ENCODE measurements around the gene CAMK2D.

The CAMK2D gene

GRCh38 chr4:113411496-113411938 lies 350.0 kb downstream of the CAMK2D start:
- no peak for DNase-seq

GRCh38 chr4:113410686-113411085 lies 350.9 kb downstream of the CAMK2D start:
- DNase-seq = no peak

DNA sequence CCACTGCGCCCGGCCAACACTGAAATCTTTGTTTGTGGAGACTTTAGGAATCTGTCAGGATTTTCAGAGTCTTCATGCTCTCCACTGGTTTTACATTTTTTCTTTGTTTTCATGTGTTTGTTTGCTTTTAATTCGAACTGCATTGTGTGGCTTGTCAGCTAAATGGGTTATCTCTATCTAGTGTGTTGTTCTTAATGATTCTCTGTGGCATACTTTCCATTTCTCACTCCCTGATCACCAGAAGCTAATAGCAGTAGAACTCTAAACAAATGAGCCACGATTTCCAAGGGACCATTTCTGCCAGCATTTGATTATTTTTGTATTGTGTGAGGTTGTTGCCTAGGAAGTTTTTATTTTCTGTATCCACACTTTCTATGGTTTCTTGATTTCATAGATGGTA lies 352.4 kb downstream of the CAMK2D start:
- no peak for DNase-seq

DNA sequence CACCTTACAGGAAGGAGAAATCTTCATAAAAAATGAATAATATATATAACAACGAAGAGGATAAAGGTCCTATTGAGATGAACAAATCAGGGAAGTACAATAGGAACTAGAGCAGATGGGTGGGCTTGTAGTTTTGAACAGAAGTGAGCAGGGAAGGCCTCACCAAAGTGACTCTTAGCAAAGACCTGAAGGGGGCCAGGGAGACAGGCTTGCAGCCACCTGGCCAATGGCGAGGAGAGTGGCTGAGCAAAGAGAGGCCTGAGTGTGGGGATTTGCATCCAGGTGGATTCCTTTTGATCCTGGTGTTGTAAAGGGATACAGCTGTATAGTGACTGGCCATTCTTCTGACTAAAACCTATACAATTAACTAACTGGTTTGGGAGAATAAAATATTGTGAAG lies 354.1 kb downstream of the CAMK2D start:
- no peak for DNase-seq

DNA sequence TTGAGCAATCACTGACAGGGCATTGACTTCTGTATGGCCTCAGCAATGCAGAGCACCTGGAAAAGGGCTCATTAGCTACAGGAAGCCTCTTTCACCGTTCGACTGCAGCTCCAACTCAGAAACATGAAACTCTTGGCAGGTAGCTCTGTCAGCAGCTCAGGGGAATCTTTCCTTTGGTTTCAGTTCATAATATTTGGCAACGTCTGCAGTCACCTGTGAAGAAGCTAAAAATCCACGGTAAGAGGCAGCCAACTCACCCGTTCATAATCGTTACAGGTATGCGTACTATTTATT lies 354.9 kb downstream of the CAMK2D start:
- no peak for DNase-seq

GRCh38 chr4:113405874-113406722 lies 355.4 kb downstream of the CAMK2D start:
- no peak for DNase-seq

DNA sequence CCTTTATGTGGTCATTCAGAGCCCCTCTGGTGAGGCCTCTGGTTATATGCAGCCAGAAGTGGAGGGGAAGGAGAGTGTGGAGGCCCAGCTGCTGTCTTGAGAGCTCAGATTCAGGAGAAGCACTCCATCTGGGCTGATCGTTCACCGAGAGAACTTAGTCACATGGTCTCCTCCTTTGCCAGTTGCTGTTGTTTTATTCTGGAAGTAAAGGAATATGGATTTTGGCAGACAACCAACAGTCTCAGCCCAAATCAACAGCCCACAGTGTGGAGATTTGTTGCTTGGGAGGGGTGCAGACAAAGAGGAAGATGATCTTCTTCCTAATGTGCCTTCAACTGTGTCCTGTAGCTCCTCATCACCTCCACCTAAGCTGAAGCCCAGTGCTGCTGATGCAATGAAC lies 356.7 kb downstream of the CAMK2D start:
- peak; percentile 69 for DNase-seq

- no peak for DNase-seq
These were observed 357.4 kb downstream of the CAMK2D start for GRCh38 chr4:113404167-113404571.

Data from NCI-H446 treated with DMSO at 0.1 percent for 48 hours (cell line).